Measurements from ENCODE around the gene FLNA. TPM values are rescaled to one million over a fixed set of nuclear protein-coding genes. Genes with fewer than 3 reads are reported as not detected.

Gene FLNA
- total RNA-seq, 2 donors from 2014 or later = 5,928 to 11,236 TPM

- Histone ChIP-seq H3K27ac (peak overlapping the region in 1 of 2 donors; percentile 5), H3K4me3 (no peak overlapping the region), H3K27me3 (replicated peaks; ENCODE audit: insufficient read depth) (no peaks in the 10 kb centered on the region), H3K4me1 (ENCODE audit: control insufficient read depth in 1 of 2, low read depth in 2 of 2) (no peaks in the 10 kb centered on the region), H3K36me3 (peaks cover 74% of the 10 kb centered on the region), H3K9me3 (no peaks in the 10 kb centered on the region)
- no peak for ATAC-seq (ENCODE audit: insufficient number of reproducible peaks, low FRiP score, low read depth)
- no peak for DNase-seq (ENCODE audit: low spot score)
- TF ChIP-seq, protein P1, sequence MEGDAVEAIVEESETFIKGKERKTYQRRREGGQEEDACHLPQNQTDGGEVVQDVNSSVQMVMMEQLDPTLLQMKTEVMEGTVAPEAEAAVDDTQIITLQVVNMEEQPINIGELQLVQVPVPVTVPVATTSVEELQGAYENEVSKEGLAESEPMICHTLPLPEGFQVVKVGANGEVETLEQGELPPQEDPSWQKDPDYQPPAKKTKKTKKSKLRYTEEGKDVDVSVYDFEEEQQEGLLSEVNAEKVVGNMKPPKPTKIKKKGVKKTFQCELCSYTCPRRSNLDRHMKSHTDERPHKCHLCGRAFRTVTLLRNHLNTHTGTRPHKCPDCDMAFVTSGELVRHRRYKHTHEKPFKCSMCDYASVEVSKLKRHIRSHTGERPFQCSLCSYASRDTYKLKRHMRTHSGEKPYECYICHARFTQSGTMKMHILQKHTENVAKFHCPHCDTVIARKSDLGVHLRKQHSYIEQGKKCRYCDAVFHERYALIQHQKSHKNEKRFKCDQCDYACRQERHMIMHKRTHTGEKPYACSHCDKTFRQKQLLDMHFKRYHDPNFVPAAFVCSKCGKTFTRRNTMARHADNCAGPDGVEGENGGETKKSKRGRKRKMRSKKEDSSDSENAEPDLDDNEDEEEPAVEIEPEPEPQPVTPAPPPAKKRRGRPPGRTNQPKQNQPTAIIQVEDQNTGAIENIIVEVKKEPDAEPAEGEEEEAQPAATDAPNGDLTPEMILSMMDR (IDR thresholded peaks at IDR 0.05) = no peak
Measured at GRCh38 chrX:154352012-154352401, 22.4 kb downstream of the FLNA start.

DNA sequence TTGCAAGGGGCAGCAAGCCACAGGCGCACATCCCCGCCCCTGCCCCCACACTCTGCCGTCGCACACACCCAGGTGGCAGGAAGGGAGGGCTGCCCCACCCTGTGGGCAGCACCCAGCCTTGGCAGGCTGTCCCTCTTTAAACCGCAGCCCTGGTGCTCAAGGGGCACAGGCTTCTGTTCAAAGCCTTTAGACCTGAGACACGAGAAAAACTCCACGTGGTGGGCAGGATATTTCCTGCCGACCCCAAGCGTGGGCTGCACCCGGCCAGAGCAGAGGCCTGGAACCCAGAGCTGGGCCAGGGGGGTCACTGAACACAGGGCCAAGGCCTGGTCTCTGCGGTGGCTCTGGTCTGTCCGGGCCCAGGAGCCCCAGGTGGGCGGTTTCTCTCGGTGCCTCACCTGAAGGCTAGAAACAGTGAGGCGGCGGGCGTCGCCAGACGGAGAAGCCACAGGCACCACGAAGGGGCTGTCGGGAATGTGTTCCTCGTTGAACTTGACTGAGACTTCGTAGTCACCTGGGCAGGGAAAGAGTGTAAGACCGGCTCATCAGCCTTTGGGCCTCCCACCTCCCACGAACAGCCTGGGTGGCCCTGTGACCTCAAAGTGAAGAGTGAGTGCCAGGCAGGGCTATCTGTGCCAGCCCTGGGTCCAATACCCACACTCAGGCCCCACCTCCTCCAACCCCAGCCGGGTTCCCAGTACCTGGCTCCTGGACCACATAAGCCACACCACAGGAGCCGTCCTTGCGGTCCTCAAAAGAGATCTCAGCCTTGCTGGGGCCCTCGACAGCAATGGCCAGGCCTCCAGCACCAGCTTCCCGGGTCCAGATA is 23.0 kb downstream of the FLNA start:
- Histone ChIP-seq H3K4me1 (ENCODE audit: control insufficient read depth in 1 of 2, low read depth in 2 of 2) (no peaks in the 10 kb centered on the region), H3K27ac (no peak overlapping the region), H3K27me3 (replicated peaks; ENCODE audit: insufficient read depth) (no peaks in the 10 kb centered on the region), H3K4me3 (no peak overlapping the region), H3K36me3 (peaks cover 68% of the 10 kb centered on the region), H3K9me3 (no peaks in the 10 kb centered on the region)
- DNase-seq (ENCODE audit: low spot score) (no peak), ATAC-seq (ENCODE audit: insufficient number of reproducible peaks, low FRiP score, low read depth) (no peak)
- TF ChIP-seq, protein P1 (IDR thresholded peaks at IDR 0.05) = no peak

GRCh38 chrX:154350429-154351182 is 23.8 kb downstream of the FLNA start:
- peaks cover 67% of the 10 kb centered on the region for H3K36me3 ChIP-seq

GRCh38 chrX:154349979-154350378 is 24.5 kb downstream of the FLNA start:
- ATAC-seq (ENCODE audit: insufficient number of reproducible peaks, low FRiP score, low read depth) (no peak), DNase-seq (ENCODE audit: low spot score) (no peak)
- Histone ChIP-seq H3K4me1 (ENCODE audit: control insufficient read depth in 1 of 2, low read depth in 2 of 2) (no peaks in the 10 kb centered on the region), H3K27ac (peak overlapping the region in 1 of 2 donors; percentile 17), H3K4me3 (no peak overlapping the region), H3K9me3 (no peaks in the 10 kb centered on the region), H3K36me3 (peaks cover 61% of the 10 kb centered on the region), H3K27me3 (replicated peaks; ENCODE audit: insufficient read depth) (no peaks in the 10 kb centered on the region)
- TF ChIP-seq, protein P1 (IDR thresholded peaks at IDR 0.05) = no peak

More at GRCh38 chrX:154350429-154351182, 23.8 kb downstream of the FLNA start:
- H3K4me1 ChIP-seq (ENCODE audit: control insufficient read depth in 1 of 2, low read depth in 2 of 2) = no peaks in the 10 kb centered on the region
- no peak for DNase-seq (ENCODE audit: low spot score)
- H3K9me3 ChIP-seq = no peaks in the 10 kb centered on the region
- no peaks in the 10 kb centered on the region for H3K27me3 ChIP-seq (replicated peaks; ENCODE audit: insufficient read depth)
- TF ChIP-seq, protein P1 (IDR thresholded peaks at IDR 0.05) = no peak
- ATAC-seq (ENCODE audit: insufficient number of reproducible peaks, low FRiP score, low read depth) = no peak
- H3K27ac ChIP-seq = no peak overlapping the region
- no peak overlapping the region for H3K4me3 ChIP-seq

GRCh38 chrX:154349359-154349935 is 25.0 kb downstream of the FLNA start:
- H3K4me3 ChIP-seq = no peak overlapping the region
- TF ChIP-seq, protein P1 (IDR thresholded peaks at IDR 0.05) = no peak
- H3K4me1 ChIP-seq (ENCODE audit: control insufficient read depth in 1 of 2, low read depth in 2 of 2) = no peaks in the 10 kb centered on the region
- H3K36me3 ChIP-seq = peaks cover 55% of the 10 kb centered on the region
- H3K27me3 ChIP-seq (replicated peaks; ENCODE audit: insufficient read depth) = no peaks in the 10 kb centered on the region
- DNase-seq (ENCODE audit: low spot score) (no peak), ATAC-seq (ENCODE audit: insufficient number of reproducible peaks, low FRiP score, low read depth) (no peak)
- H3K27ac ChIP-seq = peak overlapping the region; percentile 47 to 49
- no peaks in the 10 kb centered on the region for H3K9me3 ChIP-seq
